ENCODE measurements around the gene SGMS1.

GRCh38 chr10:50512743-50513416 lies 110.9 kb downstream of the SGMS1 start:
- no peak for TF ChIP-seq CREB5 (CRISPR knock-in tag; IDR thresholded peaks at IDR 0.05; ENCODE audit: low read depth)
- no peak for TF ChIP-seq ZC3H10 (CRISPR knock-in tag; IDR thresholded peaks at IDR 0.05)
- TF ChIP-seq RARB (CRISPR knock-in tag; IDR thresholded peaks at IDR 0.05), result no peak
- TF ChIP-seq ARNTL (CRISPR knock-in tag; IDR thresholded peaks at IDR 0.05; ENCODE audit: borderline replicate concordance, low read depth), result no peak

Measured in SK-N-SH treated with all-trans-retinoic acid at 6 μM for 48 hours (cell line).